ENCODE data around the gene NCS1. TPM values are rescaled to one million over a fixed set of nuclear protein-coding genes. Genes with fewer than 3 reads are reported as not detected.

NCS1 gene
- polyA plus RNA-seq, 3 donors = not detected

- no peak overlapping the region for H3K27ac Mint-ChIP-seq
- Histone ChIP-seq H3K27ac (ENCODE audit: low read depth in 1 of 2, low read length in 2 of 2) (no peak overlapping the region), H3K36me3 (replicated peaks in 1 of 2; ENCODE audit: control insufficient read depth in 1 of 2, insufficient read depth in 2 of 2, low read length in 2 of 2) (no peaks in the 10 kb centered on the region), H3K4me2 (replicated peaks; ENCODE audit: extremely low read depth, low read length, poor library complexity, severe bottlenecking) (no peak overlapping the region), H3K27me3 (ENCODE audit: control insufficient read depth in 2 of 2, insufficient read depth in 2 of 2, low read length in 2 of 2) (no peaks in the 10 kb centered on the region), H3K9ac (ENCODE audit: insufficient read depth, low read length, poor library complexity, severe bottlenecking) (no peak overlapping the region), H3K9me3 (replicated peaks in 1 of 2; ENCODE audit: control insufficient read depth in 1 of 2, insufficient read depth in 1 of 2, low read length in 2 of 2) (no peaks in the 10 kb centered on the region), H3K79me2 (ENCODE audit: insufficient read depth, low read length) (no peaks in the 10 kb centered on the region), H3K4me1 (ENCODE audit: control insufficient read depth in 1 of 2, insufficient read depth in 2 of 2, low read length in 2 of 2) (no peaks in the 10 kb centered on the region), H2AFZ (ENCODE audit: insufficient read depth, low read depth, low read length, poor library complexity, severe bottlenecking) (no peak overlapping the region), H4K20me1 (ENCODE audit: insufficient read depth, low read length) (no peaks in the 10 kb centered on the region), H3K4me3 (replicated peaks in 1 of 3; ENCODE audit: low read depth in 2 of 3, low read length in 3 of 3) (no peak overlapping the region)
- DNase-seq = no peak
- peaks cover 0 to 2% (median 0%) of the 10 kb centered on the region in 7 donors for H3K9me3 Mint-ChIP-seq
- H3K36me3 Mint-ChIP-seq = no peaks in the 10 kb centered on the region
- H3K27me3 Mint-ChIP-seq (ENCODE audit: low read depth in 3 of 3) = peaks cover 2 to 12% (median 8%) of the 10 kb centered on the region in 3 donors
- 80% methylated on average over 14 of the region's 17 CpGs for WGBS (ENCODE audit: insufficient coverage)
- no peaks in the 10 kb centered on the region for H3K4me1 Mint-ChIP-seq
- intact Hi-C loops (cut with micrococcal nuclease) = no loop called here
- no peak overlapping the region for H3K4me3 Mint-ChIP-seq
- no peak for TF ChIP-seq CTCF (IDR thresholded peaks at IDR 0.05)
Observed at GRCh38 chr9:130212543-130213297, 40.5 kb downstream of the NCS1 start.

GRCh38 chr9:130213911-130214761 lies 41.9 kb downstream of the NCS1 start:
- no peaks in the 10 kb centered on the region for H3K79me2 ChIP-seq (ENCODE audit: insufficient read depth, low read length)
- TF ChIP-seq CTCF (IDR thresholded peaks at IDR 0.05) = no peak
- no peaks in the 10 kb centered on the region for H3K36me3 Mint-ChIP-seq

More at GRCh38 chr9:130213911-130214761, 41.9 kb downstream of the NCS1 start:
- peaks cover 0 to 2% (median 0%) of the 10 kb centered on the region in 7 donors for H3K9me3 Mint-ChIP-seq
- no peak overlapping the region for H3K27ac Mint-ChIP-seq
- Histone ChIP-seq H3K27ac (ENCODE audit: low read depth in 1 of 2, low read length in 2 of 2) (no peak overlapping the region), H3K9me3 (replicated peaks in 1 of 2; ENCODE audit: control insufficient read depth in 1 of 2, insufficient read depth in 1 of 2, low read length in 2 of 2) (no peaks in the 10 kb centered on the region), H2AFZ (ENCODE audit: insufficient read depth, low read depth, low read length, poor library complexity, severe bottlenecking) (no peak overlapping the region), H3K4me3 (replicated peaks in 1 of 3; ENCODE audit: low read depth in 2 of 3, low read length in 3 of 3) (no peak overlapping the region), H3K4me1 (ENCODE audit: control insufficient read depth in 1 of 2, insufficient read depth in 2 of 2, low read length in 2 of 2) (no peaks in the 10 kb centered on the region), H4K20me1 (ENCODE audit: insufficient read depth, low read length) (no peaks in the 10 kb centered on the region), H3K4me2 (replicated peaks; ENCODE audit: extremely low read depth, low read length, poor library complexity, severe bottlenecking) (no peak overlapping the region), H3K27me3 (ENCODE audit: control insufficient read depth in 2 of 2, insufficient read depth in 2 of 2, low read length in 2 of 2) (no peaks in the 10 kb centered on the region), H3K9ac (ENCODE audit: insufficient read depth, low read length, poor library complexity, severe bottlenecking) (no peak overlapping the region), H3K36me3 (replicated peaks in 1 of 2; ENCODE audit: control insufficient read depth in 1 of 2, insufficient read depth in 2 of 2, low read length in 2 of 2) (no peaks in the 10 kb centered on the region)
- peaks cover 0 to 7% (median 1%) of the 10 kb centered on the region in 3 donors for H3K27me3 Mint-ChIP-seq (ENCODE audit: low read depth in 3 of 3)
- 92% methylated on average over 18 of the region's 19 CpGs for WGBS (ENCODE audit: insufficient coverage)
- H3K4me3 Mint-ChIP-seq = no peak overlapping the region
- intact Hi-C loops (cut with micrococcal nuclease) = no loop called here
- no peaks in the 10 kb centered on the region for H3K4me1 Mint-ChIP-seq
- no peak for DNase-seq
